NT2/D1 (cell line): Measurements from ENCODE around the gene NTM.

Source experiments
- SUZ12 ChIP-seq: IDR thresholded peaks from 2 replicates; pipeline ENCODE4 v1.6.1; 2011; ENCODE audit not compliant: insufficient read length, insufficient read depth; ENCODE audit errors: extremely low read depth
- YY1 ChIP-seq: IDR thresholded peaks from 2 replicates; pipeline ENCODE4 v1.6.1; 2011; ENCODE audit not compliant: insufficient read length, insufficient read depth
- ZNF274 ChIP-seq: IDR thresholded peaks from 2 replicates; pipeline ENCODE4 v1.6.1; 2011; ENCODE audit warnings: mild to moderate bottlenecking, low read depth, low read length

DNA sequence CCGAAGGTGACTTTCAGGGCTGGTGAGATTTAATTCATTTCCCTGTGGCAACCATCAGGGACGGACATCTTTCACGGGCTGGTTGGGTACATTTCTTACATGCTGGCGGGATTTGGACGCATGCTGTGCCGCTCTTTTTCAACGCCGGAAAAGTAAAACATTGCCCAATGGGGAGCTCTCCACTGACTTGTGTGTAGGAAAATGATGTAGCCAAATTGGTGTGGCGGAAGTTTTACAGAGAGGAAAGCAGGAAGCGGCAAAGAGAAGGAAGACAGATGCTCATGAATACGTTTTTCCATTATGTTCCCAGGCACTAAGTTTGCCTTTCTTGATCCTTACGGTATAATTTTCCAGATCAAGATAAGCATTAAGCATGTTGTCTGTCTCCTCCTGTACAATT lies 375.8 kb downstream of the NTM start:
- TF ChIP-seq SUZ12 (no peak), YY1 (no peak), ZNF274 (no peak)
